Mucosa of stomach (tissue), 1 donor: ENCODE measurements around the gene ARFIP2.

Source experiments
- H3K27me3 ChIP-seq: one replicate; pipeline ENCODE4 v1.7.0; 2013; ENCODE audit warnings: mild to moderate bottlenecking, low read length; ENCODE audit not compliant: control insufficient read depth, insufficient read depth
- H3K36me3 ChIP-seq: one replicate; pipeline ENCODE4 v1.7.0; 2013; ENCODE audit warnings: low read length; ENCODE audit not compliant: control insufficient read depth, insufficient read depth
- H3K4me1 ChIP-seq: one replicate; pipeline ENCODE4 v1.7.0; 2013; ENCODE audit warnings: mild to moderate bottlenecking, low read length; ENCODE audit not compliant: control insufficient read depth, insufficient read depth
- H3K4me3 ChIP-seq: one replicate; pipeline ENCODE4 v1.7.0; 2013; ENCODE audit warnings: low read length
- H3K9ac ChIP-seq: one replicate; pipeline ENCODE4 v1.7.0; 2013; ENCODE audit warnings: mild to moderate bottlenecking, low read length, moderate library complexity
- H3K9me3 ChIP-seq: one replicate; pipeline ENCODE4 v1.7.0; 2013; ENCODE audit warnings: mild to moderate bottlenecking, low read length, moderate library complexity; ENCODE audit not compliant: control insufficient read depth
- donor health status: Pancreatic carcinoma.

Gene ARFIP2

GRCh38 chr11:6498544-6498943, 17.4 kb upstream of the ARFIP2 start:
- Histone ChIP-seq H3K36me3 (peaks cover under 1% of the 10 kb centered on the region), H3K4me3 (no peak overlapping the region), H3K4me1 (no peaks in the 10 kb centered on the region), H3K27me3 (no peaks in the 10 kb centered on the region), H3K9ac (no peak overlapping the region), H3K9me3 (no peaks in the 10 kb centered on the region)

- H3K9ac ChIP-seq = no peak overlapping the region
- no peaks in the 10 kb centered on the region for H3K27me3 ChIP-seq
- H3K36me3 ChIP-seq = peaks cover 4% of the 10 kb centered on the region
- no peaks in the 10 kb centered on the region for H3K9me3 ChIP-seq
- H3K4me1 ChIP-seq = no peaks in the 10 kb centered on the region
- H3K4me3 ChIP-seq = no peak overlapping the region
Measured at GRCh38 chr11:6498121-6498520, 17.0 kb upstream of the ARFIP2 start.

GRCh38 chr11:6497069-6497839, 16.1 kb upstream of the ARFIP2 start, which contains the start of gene DNHD1:
TSS of gene DNHD1 (plus strand) at chr11:6497280. CDS start at chr11:6498216, 936 bp downstream.
- Histone ChIP-seq H3K4me3 (no peak within 1 kb of the TSS), H3K36me3 (peaks cover 4% of the 10 kb centered on the region), H3K4me1 (no peaks in the 10 kb centered on the region), H3K9me3 (no peaks in the 10 kb centered on the region), H3K27me3 (no peaks in the 10 kb centered on the region), H3K9ac (no peak within 1 kb of the TSS)

GRCh38 chr11:6489306-6489705, 8.2 kb upstream of the ARFIP2 start:
- Histone ChIP-seq H3K9ac (no peak overlapping the region), H3K4me1 (peaks cover 19% of the 10 kb centered on the region), H3K27me3 (no peaks in the 10 kb centered on the region), H3K9me3 (no peaks in the 10 kb centered on the region), H3K4me3 (no peak overlapping the region), H3K36me3 (peaks cover 4% of the 10 kb centered on the region)

GRCh38 chr11:6488821-6489220, 7.7 kb upstream of the ARFIP2 start:
- no peak overlapping the region for H3K4me3 ChIP-seq
- H3K9me3 ChIP-seq = no peaks in the 10 kb centered on the region
- H3K36me3 ChIP-seq = peaks cover 4% of the 10 kb centered on the region
- peaks cover 19% of the 10 kb centered on the region for H3K4me1 ChIP-seq
- H3K27me3 ChIP-seq = no peaks in the 10 kb centered on the region
- no peak overlapping the region for H3K9ac ChIP-seq

GRCh38 chr11:6488342-6488741, 7.2 kb upstream of the ARFIP2 start:
- H3K36me3 ChIP-seq = peaks cover 1% of the 10 kb centered on the region

GRCh38 chr11:6486938-6487337, 5.8 kb upstream of the ARFIP2 start:
- H3K9ac ChIP-seq = no peak overlapping the region
- no peaks in the 10 kb centered on the region for H3K9me3 ChIP-seq
- H3K36me3 ChIP-seq = no peaks in the 10 kb centered on the region
- H3K4me1 ChIP-seq = peaks cover 28% of the 10 kb centered on the region
- no peak overlapping the region for H3K4me3 ChIP-seq
- no peaks in the 10 kb centered on the region for H3K27me3 ChIP-seq

More at GRCh38 chr11:6488342-6488741, 7.2 kb upstream of the ARFIP2 start:
- Histone ChIP-seq H3K9me3 (no peaks in the 10 kb centered on the region), H3K4me3 (no peak overlapping the region), H3K4me1 (peaks cover 19% of the 10 kb centered on the region), H3K27me3 (no peaks in the 10 kb centered on the region), H3K9ac (no peak overlapping the region)

GRCh38 chr11:6486256-6486655, 5.1 kb upstream of the ARFIP2 start:
- no peaks in the 10 kb centered on the region for H3K36me3 ChIP-seq
- H3K27me3 ChIP-seq = no peaks in the 10 kb centered on the region
- no peak overlapping the region for H3K4me3 ChIP-seq
- H3K9me3 ChIP-seq = no peaks in the 10 kb centered on the region
- no peak overlapping the region for H3K9ac ChIP-seq
- H3K4me1 ChIP-seq = peaks cover 29% of the 10 kb centered on the region

GRCh38 chr11:6485661-6486060, 4.5 kb upstream of the ARFIP2 start:
- Histone ChIP-seq H3K4me3 (no peak overlapping the region), H3K36me3 (no peaks in the 10 kb centered on the region), H3K9me3 (no peaks in the 10 kb centered on the region), H3K4me1 (peaks cover 29% of the 10 kb centered on the region), H3K27me3 (no peaks in the 10 kb centered on the region), H3K9ac (no peak overlapping the region)

- Histone ChIP-seq H3K9ac (no peak overlapping the region), H3K4me1 (peaks cover 27% of the 10 kb centered on the region), H3K9me3 (no peaks in the 10 kb centered on the region), H3K36me3 (no peaks in the 10 kb centered on the region), H3K27me3 (no peaks in the 10 kb centered on the region), H3K4me3 (no peak overlapping the region)
Measured at GRCh38 chr11:6483015-6483414, 1.9 kb upstream of the ARFIP2 start.

- Histone ChIP-seq H3K4me3 (peak overlapping the region; percentile 96), H3K9ac (peak overlapping the region; percentile 91), H3K36me3 (peaks cover 4% of the 10 kb centered on the region)
Measured at GRCh38 chr11:6482441-6482840, 1.3 kb upstream of the ARFIP2 start.

GRCh38 chr11:6481924-6482275, 769 bp upstream of the ARFIP2 start:
- Histone ChIP-seq H3K9ac (peak overlapping the region; percentile 91), H3K4me1 (peaks cover 35% of the 10 kb centered on the region), H3K4me3 (peak overlapping the region; percentile 96), H3K9me3 (no peaks in the 10 kb centered on the region), H3K36me3 (peaks cover 9% of the 10 kb centered on the region), H3K27me3 (no peaks in the 10 kb centered on the region)

More at GRCh38 chr11:6482441-6482840, 1.3 kb upstream of the ARFIP2 start:
- no peaks in the 10 kb centered on the region for H3K27me3 ChIP-seq
- H3K4me1 ChIP-seq = peaks cover 32% of the 10 kb centered on the region
- H3K9me3 ChIP-seq = no peaks in the 10 kb centered on the region
